MCF 10A (cell line): ENCODE data around the gene PCCA. TPM values are rescaled to one million over a fixed set of nuclear protein-coding genes. Genes with fewer than 3 reads are reported as not detected.

ENCODE experiments used
- BruUV-seq: library from RNA; stranded (reverse); fragments of 400-500 nt; replicated peaks from 2 replicates; lab custom pipeline; 2021; lab: Mats Ljungman, UMichigan
- CTCF ChIA-PET: fragments of 300-600 bp; sonication (Branson Sonifier 250); formaldehyde crosslinking; extraction: SDS; loops from one replicate; lab custom pipeline; 2021; ENCODE audit warnings: antibody characterized with exemption, inconsistent platforms; lab: Yijun Ruan, JAX
- POLR2A ChIA-PET: fragments of 300-600, 350-650 bp; sonication (Branson Sonifier 250); formaldehyde crosslinking; extraction: SDS; loops from one replicate; lab custom pipeline; 2020; ENCODE audit warnings: antibody characterized with exemption, inconsistent platforms; lab: Yijun Ruan, JAX
- DNase-seq: peaks from one replicate; pipeline ENCODE4 v3.0.0-alpha.2; 2018; ENCODE audit not compliant: unreplicated experiment
- H3K27ac Mint-ChIP-seq: one replicate; pipeline ENCODE4 v1.8.0; 2022; ENCODE audit warnings: mild to moderate bottlenecking, low read depth, mixed read lengths; ENCODE audit not compliant: unreplicated experiment
- H3K27me3 Mint-ChIP-seq: one replicate; pipeline ENCODE4 v1.8.0; 2022; ENCODE audit warnings: mixed read lengths; ENCODE audit not compliant: insufficient read depth, unreplicated experiment
- H3K36me3 Mint-ChIP-seq: one replicate; pipeline ENCODE4 v1.8.0; 2022; ENCODE audit warnings: mild to moderate bottlenecking, moderate library complexity, mixed read lengths; ENCODE audit not compliant: insufficient read depth, unreplicated experiment
- H3K4me1 Mint-ChIP-seq: one replicate; pipeline ENCODE4 v1.8.0; 2022; ENCODE audit warnings: mixed read lengths; ENCODE audit not compliant: insufficient read depth, unreplicated experiment
- H3K4me3 Mint-ChIP-seq: one replicate; pipeline ENCODE4 v1.8.0; 2022; ENCODE audit warnings: mild to moderate bottlenecking, moderate library complexity, mixed read lengths; ENCODE audit not compliant: unreplicated experiment
- H3K9me3 Mint-ChIP-seq: one replicate; pipeline ENCODE4 v1.8.0; 2022; ENCODE audit warnings: mixed read lengths; ENCODE audit not compliant: unreplicated experiment
- intact Hi-C: fragments of 100-400 bp; cut with micrococcal nuclease; formaldehyde crosslinking; loops from 2 replicates; pipeline ENCODE4 v1.14.1; 2022
- total RNA-seq: library from RNA; stranded (reverse); gene quantifications from 2 replicates; pipeline ENCODE4 v1.2.3, GENCODE V29; 2022
- TF ChIP-seq, protein P1 (sequence below): fragments of 200-600 bp; IDR thresholded peaks from one replicate; pipeline ENCODE4 v1.8.0; 2022; ENCODE audit warnings: antibody characterized with exemption, mild to moderate bottlenecking; ENCODE audit not compliant: unreplicated experiment

Gene PCCA
- total RNA-seq, 1 experiment from 2014 or later, result 23.4 TPM

DNA sequence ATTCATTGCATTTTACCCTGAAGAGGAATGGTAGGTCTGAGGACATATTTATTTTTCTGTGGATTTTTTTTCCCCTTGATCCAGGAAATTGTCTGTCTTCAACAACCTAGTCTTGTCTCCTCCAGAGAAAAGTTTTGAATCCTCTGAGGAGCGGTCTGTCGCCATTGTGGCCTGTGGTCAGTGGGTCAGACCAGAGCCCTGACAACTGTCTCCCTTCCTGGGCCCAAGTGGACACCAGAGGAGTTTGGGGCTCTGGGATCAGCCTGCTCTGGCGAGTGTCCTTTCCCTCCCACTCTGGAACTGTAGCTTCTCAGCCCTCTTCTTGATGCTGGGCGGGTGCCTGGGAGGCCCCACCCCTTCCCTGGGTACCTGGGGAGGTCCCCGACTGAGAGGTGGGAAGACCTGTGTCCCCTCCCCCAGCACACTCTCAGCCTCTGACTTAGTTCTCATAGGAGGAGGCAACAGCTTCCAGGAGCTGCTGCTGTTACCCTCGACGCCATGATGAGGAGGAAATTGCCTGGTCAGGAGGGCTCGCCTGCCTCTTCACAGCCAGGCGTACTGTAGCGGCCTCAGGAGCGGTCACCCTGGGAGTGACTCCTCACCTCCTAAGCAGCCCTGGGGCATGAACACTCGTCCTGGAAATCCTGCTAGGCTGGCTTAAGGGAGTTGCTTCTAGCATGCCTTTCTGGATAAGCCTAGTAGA, 389.4 kb downstream of the PCCA start:
- BruUV-seq, result no TSS peak
- POLR2A ChIA-PET, result interaction anchor here (0.6 kb wide), 1 partner anchor 226 kb away, joined by 3 read pairs; no protein-coding TSS in a partner anchor

GRCh38 chr13:100480676-100481075, 391.8 kb downstream of the PCCA start:
- no TSS peak for BruUV-seq
- TF ChIP-seq, protein P1, sequence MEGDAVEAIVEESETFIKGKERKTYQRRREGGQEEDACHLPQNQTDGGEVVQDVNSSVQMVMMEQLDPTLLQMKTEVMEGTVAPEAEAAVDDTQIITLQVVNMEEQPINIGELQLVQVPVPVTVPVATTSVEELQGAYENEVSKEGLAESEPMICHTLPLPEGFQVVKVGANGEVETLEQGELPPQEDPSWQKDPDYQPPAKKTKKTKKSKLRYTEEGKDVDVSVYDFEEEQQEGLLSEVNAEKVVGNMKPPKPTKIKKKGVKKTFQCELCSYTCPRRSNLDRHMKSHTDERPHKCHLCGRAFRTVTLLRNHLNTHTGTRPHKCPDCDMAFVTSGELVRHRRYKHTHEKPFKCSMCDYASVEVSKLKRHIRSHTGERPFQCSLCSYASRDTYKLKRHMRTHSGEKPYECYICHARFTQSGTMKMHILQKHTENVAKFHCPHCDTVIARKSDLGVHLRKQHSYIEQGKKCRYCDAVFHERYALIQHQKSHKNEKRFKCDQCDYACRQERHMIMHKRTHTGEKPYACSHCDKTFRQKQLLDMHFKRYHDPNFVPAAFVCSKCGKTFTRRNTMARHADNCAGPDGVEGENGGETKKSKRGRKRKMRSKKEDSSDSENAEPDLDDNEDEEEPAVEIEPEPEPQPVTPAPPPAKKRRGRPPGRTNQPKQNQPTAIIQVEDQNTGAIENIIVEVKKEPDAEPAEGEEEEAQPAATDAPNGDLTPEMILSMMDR, result no peak
- Mint-ChIP-seq H3K36me3 (no peaks in the 10 kb centered on the region), H3K4me3 (no peak overlapping the region), H3K9me3 (no peaks in the 10 kb centered on the region), H3K27me3 (no peaks in the 10 kb centered on the region), H3K4me1 (no peaks in the 10 kb centered on the region), H3K27ac (no peak overlapping the region)
- POLR2A ChIA-PET, result no interaction called here
- CTCF ChIA-PET, result no interaction called here
- DNase-seq, result no peak
- intact Hi-C loops, result no loop called here

More for the DNA sequence above, 389.4 kb downstream of the PCCA start:
- no peak overlapping the region for H3K4me3 Mint-ChIP-seq
- CTCF ChIA-PET, result no interaction called here
- H3K36me3 Mint-ChIP-seq, result peaks cover 7% of the 10 kb centered on the region
- H3K9me3 Mint-ChIP-seq, result no peaks in the 10 kb centered on the region
- no peaks in the 10 kb centered on the region for H3K27me3 Mint-ChIP-seq
- TF ChIP-seq, protein P1, result no peak
- no peak overlapping the region for H3K27ac Mint-ChIP-seq
- H3K4me1 Mint-ChIP-seq, result no peaks in the 10 kb centered on the region
- no peak for DNase-seq
- intact Hi-C loops, result no loop called here

DNA sequence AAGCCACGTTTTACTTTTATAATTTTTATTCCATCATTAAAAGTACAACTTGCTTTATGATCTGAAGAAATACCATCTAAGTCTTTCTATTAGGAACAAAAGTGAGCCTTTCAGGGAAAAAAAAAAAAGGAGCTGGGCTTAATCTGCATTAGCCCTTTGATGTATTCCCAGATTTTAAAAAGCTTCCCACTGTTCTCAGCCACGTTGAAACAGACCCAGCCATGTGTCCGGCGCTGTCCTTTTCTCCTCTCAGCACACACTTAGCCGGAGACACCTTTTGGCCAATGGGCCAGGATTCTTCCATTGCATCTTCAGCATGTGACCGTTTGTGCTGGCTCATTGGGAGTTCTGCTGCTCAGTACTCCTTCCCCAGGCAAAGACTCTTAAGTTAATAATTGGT, 394.2 kb downstream of the PCCA start:
- no peak overlapping the region for H3K4me3 Mint-ChIP-seq
- ChIA-PET CTCF (no interaction called here), POLR2A (no interaction called here)
- BruUV-seq, result no TSS peak
- TF ChIP-seq, protein P1, result no peak
- H3K36me3 Mint-ChIP-seq, result no peaks in the 10 kb centered on the region
- no peaks in the 10 kb centered on the region for H3K4me1 Mint-ChIP-seq
- H3K9me3 Mint-ChIP-seq, result no peaks in the 10 kb centered on the region
- H3K27me3 Mint-ChIP-seq, result no peaks in the 10 kb centered on the region
- no peak for DNase-seq
- no peak overlapping the region for H3K27ac Mint-ChIP-seq
- intact Hi-C loops, result no loop called here

GRCh38 chr13:100483841-100484381, 395.0 kb downstream of the PCCA start:
- no peaks in the 10 kb centered on the region for H3K9me3 Mint-ChIP-seq
- CTCF ChIA-PET, result no interaction called here

More at GRCh38 chr13:100483841-100484381, 395.0 kb downstream of the PCCA start:
- BruUV-seq, result no TSS peak
- Mint-ChIP-seq H3K36me3 (no peaks in the 10 kb centered on the region), H3K4me1 (no peaks in the 10 kb centered on the region), H3K27ac (no peak overlapping the region), H3K27me3 (no peaks in the 10 kb centered on the region), H3K4me3 (no peak overlapping the region)
- intact Hi-C loops, result no loop called here
- DNase-seq, result no peak
- POLR2A ChIA-PET, result no interaction called here
- TF ChIP-seq, protein P1, result no peak
